ENCODE data around the gene FCN3. TPM values are rescaled to one million over a fixed set of nuclear protein-coding genes. Genes with fewer than 3 reads are reported as not detected.
"Not testable (repeated sequence)": the region's sequence is repeated elsewhere in the genome, so short reads cannot be mapped to it uniquely, and the experiment has no call there.

Gene FCN3
- polyA plus RNA-seq, 4 donors = 0.06 to 3.6 (median 1.3) TPM

GRCh38 chr1:27412502-27412901, 37.9 kb upstream of the FCN3 start:
- Histone ChIP-seq H3K4me1 (ENCODE audit: control insufficient read depth in 3 of 3, insufficient read depth in 2 of 3, low read depth in 1 of 3, low read length in 2 of 3) (peaks cover 0 to 2% (median 0%) of the 10 kb centered on the region in 3 donors), H3K36me3 (ENCODE audit: control insufficient read depth in 3 of 3, insufficient read depth in 2 of 3, low read depth in 1 of 3, low read length in 3 of 3) (peaks cover 30 to 74% (median 49%) of the 10 kb centered on the region in 3 donors), H3K4me3 (ENCODE audit: low read depth in 1 of 3, low read length in 3 of 3) (no peak overlapping the region), H3K27ac (ENCODE audit: low read depth in 1 of 3, low read length in 2 of 3) (no peak overlapping the region), H3K27me3 (ENCODE audit: control insufficient read depth in 3 of 3, insufficient read depth in 3 of 3, low read length in 3 of 3) (no peaks in the 10 kb centered on the region), H3K9me3 (ENCODE audit: control insufficient read depth in 2 of 2, insufficient read depth in 1 of 2, low read depth in 1 of 2, low read length in 1 of 2) (no peaks in the 10 kb centered on the region)
- 92 to 93% (median 93%) methylated on average over 4 of the region's 4 CpGs for WGBS, 3 donors
- no peak for FAIRE-seq
- DNase-seq = no peak

- 80 to 88% (median 84%) methylated on average over 2 of the region's 2 CpGs for WGBS, 3 donors
- no peaks in the 10 kb centered on the region for H3K27me3 ChIP-seq (ENCODE audit: control insufficient read depth in 3 of 3, insufficient read depth in 3 of 3, low read length in 3 of 3)
- no peaks in the 10 kb centered on the region for H3K4me1 ChIP-seq (ENCODE audit: control insufficient read depth in 3 of 3, insufficient read depth in 2 of 3, low read depth in 1 of 3, low read length in 2 of 3)
- FAIRE-seq (no peak), DNase-seq (no peak)
- no peaks in the 10 kb centered on the region for H3K9me3 ChIP-seq (ENCODE audit: control insufficient read depth in 2 of 2, insufficient read depth in 1 of 2, low read depth in 1 of 2, low read length in 1 of 2)
- H3K36me3 ChIP-seq (ENCODE audit: control insufficient read depth in 3 of 3, insufficient read depth in 2 of 3, low read depth in 1 of 3, low read length in 3 of 3) = peaks cover 34 to 87% (median 48%) of the 10 kb centered on the region in 3 donors
- no peak overlapping the region for H3K4me3 ChIP-seq (ENCODE audit: low read depth in 1 of 3, low read length in 3 of 3)
- H3K27ac ChIP-seq (ENCODE audit: low read depth in 1 of 3, low read length in 2 of 3) = no peak overlapping the region
Observed at GRCh38 chr1:27410709-27411108, 36.1 kb upstream of the FCN3 start.

GRCh38 chr1:27409669-27410068, 35.0 kb upstream of the FCN3 start:
- H3K4me1 ChIP-seq (ENCODE audit: control insufficient read depth in 3 of 3, insufficient read depth in 2 of 3, low read depth in 1 of 3, low read length in 2 of 3) = no peaks in the 10 kb centered on the region
- peaks cover 34 to 90% (median 45%) of the 10 kb centered on the region in 3 donors for H3K36me3 ChIP-seq (ENCODE audit: control insufficient read depth in 3 of 3, insufficient read depth in 2 of 3, low read depth in 1 of 3, low read length in 3 of 3)
- WGBS, 3 donors = 93 to 95% (median 93%) methylated on average over 11 of the region's 11 CpGs
- no peaks in the 10 kb centered on the region for H3K9me3 ChIP-seq (ENCODE audit: control insufficient read depth in 2 of 2, insufficient read depth in 1 of 2, low read depth in 1 of 2, low read length in 1 of 2)
- no peak for FAIRE-seq
- H3K4me3 ChIP-seq (ENCODE audit: low read depth in 1 of 3, low read length in 3 of 3) = no peak overlapping the region
- no peak for DNase-seq
- H3K27me3 ChIP-seq (ENCODE audit: control insufficient read depth in 3 of 3, insufficient read depth in 3 of 3, low read length in 3 of 3) = no peaks in the 10 kb centered on the region
- no peak overlapping the region for H3K27ac ChIP-seq (ENCODE audit: low read depth in 1 of 3, low read length in 2 of 3)

GRCh38 chr1:27408151-27408550, 33.5 kb upstream of the FCN3 start:
- 95 to 96% (median 96%) methylated on average over 9 of the region's 9 CpGs for WGBS, 3 donors
- Histone ChIP-seq H3K27ac (ENCODE audit: low read depth in 1 of 3, low read length in 2 of 3) (no peak overlapping the region), H3K27me3 (ENCODE audit: control insufficient read depth in 3 of 3, insufficient read depth in 3 of 3, low read length in 3 of 3) (no peaks in the 10 kb centered on the region), H3K9me3 (ENCODE audit: control insufficient read depth in 2 of 2, insufficient read depth in 1 of 2, low read depth in 1 of 2, low read length in 1 of 2) (no peaks in the 10 kb centered on the region), H3K36me3 (ENCODE audit: control insufficient read depth in 3 of 3, insufficient read depth in 2 of 3, low read depth in 1 of 3, low read length in 3 of 3) (peaks cover 29 to 87% (median 33%) of the 10 kb centered on the region in 3 donors), H3K4me1 (ENCODE audit: control insufficient read depth in 3 of 3, insufficient read depth in 2 of 3, low read depth in 1 of 3, low read length in 2 of 3) (peaks cover 0 to 6% (median 0%) of the 10 kb centered on the region in 3 donors), H3K4me3 (ENCODE audit: low read depth in 1 of 3, low read length in 3 of 3) (no peak overlapping the region)
- DNase-seq = no peak
- FAIRE-seq = no peak

- H3K27ac ChIP-seq (ENCODE audit: low read depth in 1 of 3, low read length in 2 of 3); FAIRE-seq; H3K9me3 ChIP-seq (ENCODE audit: control insufficient read depth in 2 of 2, insufficient read depth in 1 of 2, low read depth in 1 of 2, low read length in 1 of 2); DNase-seq; H3K27me3 ChIP-seq (ENCODE audit: control insufficient read depth in 3 of 3, insufficient read depth in 3 of 3, low read length in 3 of 3); H3K4me3 ChIP-seq (ENCODE audit: low read depth in 1 of 3, low read length in 3 of 3): not testable (repeated sequence)
- Histone ChIP-seq H3K36me3 (ENCODE audit: control insufficient read depth in 3 of 3, insufficient read depth in 2 of 3, low read depth in 1 of 3, low read length in 3 of 3) (peaks cover 23 to 87% (median 27%) of the 10 kb centered on the region in 3 donors), H3K4me1 (ENCODE audit: control insufficient read depth in 3 of 3, insufficient read depth in 2 of 3, low read depth in 1 of 3, low read length in 2 of 3) (peaks cover 0 to 12% (median 0%) of the 10 kb centered on the region in 3 donors)
- 88 to 97% (median 95%) methylated on average over 2 of the region's 2 CpGs for WGBS, 3 donors
Observed at GRCh38 chr1:27406791-27407190, 32.2 kb upstream of the FCN3 start.

GRCh38 chr1:27406362-27406680, 31.7 kb upstream of the FCN3 start:
- no peak overlapping the region for H3K4me3 ChIP-seq (ENCODE audit: low read depth in 1 of 3, low read length in 3 of 3)
- peaks cover 22 to 85% (median 27%) of the 10 kb centered on the region in 3 donors for H3K36me3 ChIP-seq (ENCODE audit: control insufficient read depth in 3 of 3, insufficient read depth in 2 of 3, low read depth in 1 of 3, low read length in 3 of 3)
- H3K27ac ChIP-seq (ENCODE audit: low read depth in 1 of 3, low read length in 2 of 3) = peak overlapping the region in 1 of 3 donors; percentile 2
- 86 to 94% (median 93%) methylated on average over 4 of the region's 4 CpGs for whole genome bisulfite sequencing, 3 donors
- no peaks in the 10 kb centered on the region for H3K9me3 ChIP-seq (ENCODE audit: control insufficient read depth in 2 of 2, insufficient read depth in 1 of 2, low read depth in 1 of 2, low read length in 1 of 2)
- no peak for DNase-seq
- H3K27me3 ChIP-seq (ENCODE audit: control insufficient read depth in 3 of 3, insufficient read depth in 3 of 3, low read length in 3 of 3) = no peaks in the 10 kb centered on the region
- FAIRE-seq = no peak
- H3K4me1 ChIP-seq (ENCODE audit: control insufficient read depth in 3 of 3, insufficient read depth in 2 of 3, low read depth in 1 of 3, low read length in 2 of 3) = peaks cover 0 to 12% (median 0%) of the 10 kb centered on the region in 3 donors

GRCh38 chr1:27405598-27406361, 31.2 kb upstream of the FCN3 start:
- not testable (repeated sequence) for FAIRE-seq; DNase-seq; H3K4me3 ChIP-seq (ENCODE audit: low read depth in 1 of 3, low read length in 3 of 3); H3K27me3 ChIP-seq (ENCODE audit: control insufficient read depth in 3 of 3, insufficient read depth in 3 of 3, low read length in 3 of 3); H3K9me3 ChIP-seq (ENCODE audit: control insufficient read depth in 2 of 2, insufficient read depth in 1 of 2, low read depth in 1 of 2, low read length in 1 of 2)
- 84 to 91% (median 89%) methylated on average over 14 to 17 of the region's 18 CpGs for whole genome bisulfite sequencing, 3 donors
- Histone ChIP-seq H3K27ac (ENCODE audit: low read depth in 1 of 3, low read length in 2 of 3) (peak overlapping the region in 1 of 3 donors; percentile 2), H3K4me1 (ENCODE audit: control insufficient read depth in 3 of 3, insufficient read depth in 2 of 3, low read depth in 1 of 3, low read length in 2 of 3) (peaks cover 0 to 12% (median 0%) of the 10 kb centered on the region in 3 donors), H3K36me3 (ENCODE audit: control insufficient read depth in 3 of 3, insufficient read depth in 2 of 3, low read depth in 1 of 3, low read length in 3 of 3) (peaks cover 19 to 82% (median 22%) of the 10 kb centered on the region in 3 donors)

GRCh38 chr1:27405074-27405473, 30.4 kb upstream of the FCN3 start:
- Histone ChIP-seq H3K36me3 (ENCODE audit: control insufficient read depth in 3 of 3, insufficient read depth in 2 of 3, low read depth in 1 of 3, low read length in 3 of 3) (peaks cover 16 to 76% (median 17%) of the 10 kb centered on the region in 3 donors), H3K9me3 (ENCODE audit: control insufficient read depth in 2 of 2, insufficient read depth in 1 of 2, low read depth in 1 of 2, low read length in 1 of 2) (no peaks in the 10 kb centered on the region), H3K4me1 (ENCODE audit: control insufficient read depth in 3 of 3, insufficient read depth in 2 of 3, low read depth in 1 of 3, low read length in 2 of 3) (peaks cover 0 to 17% (median 0%) of the 10 kb centered on the region in 3 donors), H3K4me3 (ENCODE audit: low read depth in 1 of 3, low read length in 3 of 3) (no peak overlapping the region), H3K27me3 (ENCODE audit: control insufficient read depth in 3 of 3, insufficient read depth in 3 of 3, low read length in 3 of 3) (no peaks in the 10 kb centered on the region), H3K27ac (ENCODE audit: low read depth in 1 of 3, low read length in 2 of 3) (peak overlapping the region in 1 of 3 donors; percentile 65)
- 76 to 83% (median 78%) methylated on average over 13 of the region's 13 CpGs for WGBS, 3 donors
- DNase-seq (no peak), FAIRE-seq (no peak)
